Activated CD8-positive, alpha-beta memory T cell treated with anti-CD3 and anti-CD28 coated beads for 48 hours (primary cell): ENCODE data around the gene U2AF2.

Experiments used
- DNase-seq, 3 experiments: peaks; one replicate each; pipeline ENCODE4 v3.0.0-alpha.2; 2020; ENCODE audit warnings: low read depth in 2 of 3, low spot score in 2 of 3

The U2AF2 gene

DNA sequence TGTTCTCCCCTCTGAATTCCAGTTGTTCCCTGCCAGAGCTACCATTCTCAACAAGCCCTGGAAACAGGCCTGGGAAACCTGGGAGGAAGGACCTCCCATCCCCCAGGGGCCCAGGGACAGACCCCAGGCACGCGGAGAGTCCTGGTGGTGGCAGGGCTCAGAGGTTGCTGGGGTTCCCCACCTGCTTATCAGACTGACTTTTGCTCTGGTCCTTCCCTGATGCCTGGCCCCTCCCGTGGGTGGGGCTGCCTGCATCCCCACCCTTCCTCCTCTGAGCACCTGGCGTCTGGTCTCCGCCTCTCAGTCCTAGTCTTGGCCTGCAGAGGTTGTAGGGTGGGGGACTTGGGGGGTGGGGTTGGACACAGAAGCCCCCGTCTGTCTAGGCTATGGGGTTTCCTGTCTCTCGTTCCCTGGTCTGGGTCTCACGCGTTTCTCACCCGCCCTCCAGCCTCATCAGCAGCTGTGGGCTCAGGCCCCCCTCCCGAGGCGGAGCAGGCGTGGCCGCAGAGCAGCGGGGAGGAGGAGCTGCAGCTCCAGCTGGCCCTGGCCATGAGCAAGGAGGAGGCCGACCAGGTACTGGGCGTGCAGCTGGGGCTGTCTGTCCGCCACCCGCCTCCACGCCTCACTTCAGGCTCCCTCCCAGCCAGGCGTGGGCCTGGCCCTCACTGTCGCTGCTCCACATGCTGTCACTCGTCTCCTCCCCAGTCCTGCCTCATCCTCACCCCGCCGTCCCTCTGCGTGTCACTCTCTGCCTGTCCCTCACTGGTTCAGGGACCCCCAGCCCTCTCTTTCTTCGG is 33.8 kb downstream of the U2AF2 start:
- DNase-seq: no peak

DNA sequence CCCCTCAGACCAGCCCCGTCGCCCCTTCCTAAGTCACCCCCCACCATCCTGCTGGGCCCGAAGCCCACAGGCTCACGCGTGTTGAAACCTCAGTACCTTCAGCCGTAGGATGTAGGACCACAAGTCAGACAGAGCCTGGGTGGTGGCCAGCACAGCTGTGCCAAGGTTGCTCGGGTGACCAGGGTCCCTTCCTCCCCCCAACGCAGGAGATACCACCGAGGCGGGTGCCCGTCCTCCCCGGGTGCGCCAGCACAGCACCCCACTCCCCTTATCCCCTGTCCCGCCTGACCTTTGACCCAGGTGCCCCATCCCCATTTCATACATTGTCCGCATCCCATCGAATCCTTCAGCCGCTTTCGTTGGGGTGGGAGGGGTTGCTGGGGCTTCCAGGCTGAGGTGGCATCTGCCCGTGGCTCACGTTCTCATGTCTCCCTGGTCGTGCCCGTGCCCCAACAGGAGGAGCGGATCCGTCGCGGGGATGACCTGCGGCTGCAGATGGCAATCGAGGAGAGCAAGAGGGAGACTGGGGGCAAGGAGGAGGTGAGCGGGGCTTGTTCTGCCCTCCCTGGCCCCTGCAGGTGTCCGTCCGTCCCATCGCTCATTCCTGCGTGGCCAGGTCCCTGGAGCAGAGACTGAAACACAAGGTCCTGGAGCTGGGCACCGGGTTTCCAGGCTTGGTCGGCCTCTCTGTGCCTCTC is 34.7 kb downstream of the U2AF2 start:
- no peak for DNase-seq

GRCh38 chr19:55690109-55690768 is 35.4 kb downstream of the U2AF2 start:
- no peak for DNase-seq

GRCh38 chr19:55690769-55691545 is 36.1 kb downstream of the U2AF2 start:
- no peak for DNase-seq

DNA sequence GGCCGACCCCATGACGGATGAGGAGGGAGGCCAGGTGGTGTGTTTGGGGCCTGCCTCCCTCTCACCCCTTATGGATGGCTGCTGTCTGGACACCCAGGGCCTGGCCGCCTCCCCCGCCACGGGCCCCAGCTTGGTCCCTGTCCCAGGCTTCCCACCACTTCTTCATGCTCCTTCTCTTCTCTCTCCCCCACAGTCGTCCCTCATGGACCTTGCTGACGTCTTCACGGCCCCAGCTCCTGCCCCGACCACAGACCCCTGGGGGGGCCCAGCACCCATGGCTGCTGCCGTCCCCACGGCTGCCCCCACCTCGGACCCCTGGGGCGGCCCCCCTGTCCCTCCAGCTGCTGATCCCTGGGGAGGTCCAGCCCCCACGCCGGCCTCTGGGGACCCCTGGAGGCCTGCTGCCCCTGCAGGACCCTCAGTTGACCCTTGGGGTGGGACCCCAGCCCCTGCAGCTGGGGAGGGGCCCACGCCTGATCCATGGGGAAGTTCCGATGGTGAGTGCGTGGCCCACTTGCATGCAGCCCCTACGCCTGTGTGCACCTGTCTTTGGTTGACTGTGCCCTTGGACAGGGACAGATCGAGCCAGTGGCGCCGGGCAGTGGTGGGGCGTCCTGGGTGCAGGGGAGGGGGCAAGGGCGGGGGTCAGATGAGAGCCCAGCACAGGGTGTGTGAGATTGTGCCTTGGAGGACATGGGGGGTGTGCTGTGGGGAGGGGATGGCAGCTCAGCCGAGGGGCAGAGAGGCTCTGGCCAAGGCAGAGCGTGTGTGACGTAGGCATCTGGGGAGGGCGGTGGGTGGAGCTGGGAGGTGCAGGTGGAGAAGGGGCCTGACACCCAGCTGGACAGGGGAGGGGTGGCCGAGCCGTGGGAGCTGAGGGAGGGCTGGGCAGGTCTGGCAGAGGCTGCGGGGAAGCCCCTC is 37.0 kb downstream of the U2AF2 start:
- DNase-seq: no peak

GRCh38 chr19:55692681-55693081 is 37.8 kb downstream of the U2AF2 start:
- DNase-seq: no peak

DNA sequence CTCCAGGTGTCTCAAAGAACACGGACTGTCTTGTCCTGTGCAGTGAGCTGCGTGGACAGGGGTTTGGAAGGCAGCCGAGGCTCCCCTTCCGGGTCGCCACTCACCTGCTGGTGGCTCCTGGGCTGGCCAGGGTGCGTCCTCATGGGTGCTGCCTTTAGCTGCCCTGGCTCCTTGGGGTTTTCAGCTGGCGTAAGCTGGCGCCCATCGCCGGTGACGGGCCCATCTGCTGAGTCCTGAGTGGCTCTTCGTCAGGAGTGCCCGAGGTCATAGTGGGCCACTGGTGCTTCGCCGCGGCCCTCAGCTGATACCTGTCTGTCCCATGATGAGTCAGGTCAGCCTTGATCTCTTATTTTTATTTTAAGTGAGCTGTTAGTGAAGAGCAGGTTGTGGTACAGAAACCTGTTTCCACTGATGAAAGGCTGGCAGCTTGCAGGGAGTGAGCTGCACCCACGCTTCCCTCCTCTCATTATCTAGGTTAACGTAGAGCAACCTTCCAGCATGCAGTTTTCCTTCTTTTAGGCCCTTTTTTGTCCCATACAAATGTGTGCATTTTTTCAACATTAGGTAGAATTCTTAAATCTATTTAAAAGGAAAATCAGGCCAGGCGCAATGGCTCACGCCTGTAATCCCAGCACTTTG is 38.6 kb downstream of the U2AF2 start:
- DNase-seq: no peak

DNA sequence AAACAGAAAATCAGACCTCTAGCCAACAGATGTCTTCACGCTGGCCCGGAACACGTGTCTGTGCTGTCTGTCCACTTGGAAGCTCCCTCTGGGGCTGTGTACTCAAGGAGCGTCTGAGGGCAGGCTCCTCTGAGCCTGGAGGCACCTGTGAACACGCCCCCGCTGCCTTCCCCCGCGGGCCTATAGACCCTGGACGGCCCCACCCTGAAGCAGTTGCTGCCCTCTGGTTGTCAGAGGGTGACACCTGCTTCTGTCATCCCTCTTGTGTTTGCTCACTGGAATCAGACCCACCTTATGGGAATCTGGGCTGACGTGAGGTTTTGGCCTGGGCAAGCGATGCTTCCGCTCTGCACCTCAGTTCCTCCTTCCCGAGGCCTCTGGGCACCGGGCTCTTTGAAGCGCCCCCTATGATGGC is 39.4 kb downstream of the U2AF2 start:
- no peak for DNase-seq

DNA sequence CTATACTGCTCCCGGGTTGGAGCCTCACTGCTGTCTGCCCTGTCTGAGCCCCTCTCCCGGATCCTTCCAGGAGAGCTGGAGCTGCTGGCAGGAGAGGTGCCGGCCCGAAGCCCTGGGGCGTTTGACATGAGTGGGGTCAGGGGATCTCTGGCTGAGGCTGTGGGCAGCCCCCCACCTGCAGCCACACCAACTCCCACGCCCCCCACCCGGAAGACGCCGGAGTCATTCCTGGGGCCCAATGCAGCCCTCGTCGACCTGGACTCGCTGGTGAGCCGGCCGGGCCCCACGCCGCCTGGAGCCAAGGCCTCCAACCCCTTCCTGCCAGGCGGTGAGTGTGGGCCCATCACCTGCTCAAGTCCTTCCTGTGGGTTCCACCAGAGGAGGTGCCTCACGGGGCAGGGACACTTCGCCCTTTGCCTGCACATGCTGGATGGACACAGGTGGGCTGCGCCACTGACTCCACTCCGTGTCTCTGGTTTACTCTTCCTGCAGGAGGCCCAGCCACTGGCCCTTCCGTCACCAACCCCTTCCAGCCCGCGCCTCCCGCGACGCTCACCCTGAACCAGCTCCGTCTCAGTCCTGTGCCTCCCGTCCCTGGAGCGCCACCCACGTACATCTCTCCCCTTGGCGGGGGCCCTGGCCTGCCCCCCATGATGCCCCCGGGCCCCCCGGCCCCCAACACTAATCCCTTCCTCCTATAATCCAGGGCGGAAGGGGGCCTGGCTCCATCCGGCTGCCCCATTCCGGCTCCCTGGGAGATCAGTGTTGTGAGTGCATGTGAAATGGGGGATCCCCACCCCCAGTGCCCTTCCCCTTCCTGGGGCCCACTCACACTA is 40.0 kb downstream of the U2AF2 start:
- no peak for DNase-seq

DNA sequence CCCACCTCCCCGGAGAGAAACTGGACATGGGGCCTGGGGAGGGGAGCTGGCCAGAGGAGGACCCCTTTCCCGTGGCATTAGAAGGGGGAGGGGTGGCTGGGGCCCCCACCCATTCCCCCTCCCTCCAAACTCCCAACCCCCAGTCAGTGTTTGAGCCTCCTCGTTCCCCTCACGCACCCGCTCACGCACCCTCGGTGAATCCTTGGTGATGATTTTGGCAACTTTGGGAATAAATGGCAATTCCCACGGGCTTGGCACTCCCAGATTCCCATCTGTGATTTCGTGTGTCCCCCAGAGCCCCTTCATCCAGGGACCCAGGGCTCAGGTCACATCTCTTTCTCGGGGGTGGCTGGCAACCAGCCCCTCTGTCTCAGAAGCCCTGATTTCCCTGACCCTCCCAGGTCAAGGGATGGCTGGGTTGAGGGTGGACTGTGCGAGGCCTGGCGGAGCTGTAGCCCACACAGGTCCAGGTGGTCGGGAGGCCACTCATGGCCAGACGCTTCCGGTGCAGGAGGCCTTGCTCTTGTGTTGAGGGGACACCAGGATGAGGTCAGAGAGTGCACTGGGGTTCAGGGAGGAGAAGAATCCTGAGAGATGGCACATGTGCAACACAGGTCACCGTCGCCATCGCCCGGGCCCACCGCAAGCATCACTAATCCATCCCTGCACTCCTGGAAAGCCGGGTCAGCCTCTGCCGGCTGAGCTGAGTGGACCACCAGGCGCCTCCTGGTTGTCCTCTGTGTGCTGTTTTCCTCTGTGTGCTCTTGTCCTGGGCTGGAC is 40.9 kb downstream of the U2AF2 start:
- DNase-seq: no peak

- DNase-seq: no peak
These were observed 41.6 kb downstream of the U2AF2 start for GRCh38 chr19:55696301-55697068.

- no peak for DNase-seq
These were observed 42.2 kb downstream of the U2AF2 start for GRCh38 chr19:55697069-55697440.

DNA sequence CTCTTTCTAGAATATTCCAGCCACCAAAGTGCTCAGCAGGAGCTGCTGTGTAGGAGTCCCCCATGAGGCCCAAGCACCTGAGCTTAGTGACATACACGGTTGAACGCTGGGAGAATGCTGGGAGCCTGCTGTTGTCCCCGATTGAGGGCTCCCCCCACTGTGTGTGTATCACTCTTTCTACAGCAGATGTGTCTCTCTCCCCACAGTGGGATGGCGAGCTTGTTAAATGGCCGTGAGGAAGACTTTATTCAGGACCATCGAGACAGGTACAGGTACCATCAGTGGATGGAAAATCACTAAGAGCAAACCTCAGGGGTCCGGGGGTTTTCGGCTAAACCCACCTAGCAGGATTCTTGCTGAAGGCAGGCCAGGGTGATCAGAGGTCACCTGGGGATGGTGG is 42.9 kb downstream of the U2AF2 start:
- DNase-seq: no peak

DNA sequence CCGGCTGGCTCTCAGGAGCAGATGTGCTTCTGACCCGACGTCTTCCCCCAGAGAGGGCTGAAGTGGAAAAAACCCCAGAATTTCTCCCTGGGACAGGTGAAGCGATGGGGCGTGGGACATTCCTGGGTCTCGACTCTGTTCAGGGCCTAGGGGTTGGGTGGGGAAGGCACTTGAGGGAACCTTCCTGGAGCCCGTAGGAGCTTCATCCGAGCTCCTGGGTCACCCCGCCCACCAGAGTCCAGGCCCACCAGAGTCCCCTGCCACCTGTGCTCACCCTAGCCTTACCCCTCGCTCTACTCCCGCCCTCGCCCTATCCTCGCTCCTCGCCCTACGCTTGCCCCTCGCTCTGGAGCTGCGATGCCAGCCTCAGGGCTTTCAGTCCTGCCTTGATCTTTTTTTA is 43.4 kb downstream of the U2AF2 start:
- DNase-seq: no peak

DNA sequence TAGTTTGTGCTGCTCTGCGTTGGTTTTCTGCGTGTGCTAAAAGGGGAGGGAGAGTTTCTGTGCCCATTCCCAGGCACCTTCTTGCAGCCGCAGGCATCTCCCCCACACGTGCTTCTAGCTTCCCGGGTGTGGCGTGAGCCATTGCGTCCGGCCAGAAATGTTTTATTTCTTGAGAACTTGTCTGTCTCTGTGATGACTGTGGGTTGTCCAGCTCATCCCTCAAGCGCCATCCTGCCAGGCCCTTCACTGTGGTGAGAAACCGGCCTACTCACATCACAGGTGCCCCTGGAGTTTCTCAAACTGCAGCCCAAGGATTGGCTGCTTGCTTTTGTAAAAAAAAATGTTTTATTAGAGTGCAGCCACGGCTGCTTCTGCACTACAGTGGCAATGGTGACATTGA is 44.4 kb downstream of the U2AF2 start:
- DNase-seq: no peak

GRCh38 chr19:55700813-55701212 is 46.0 kb downstream of the U2AF2 start:
- DNase-seq: no peak

- no peak for DNase-seq
These were observed 47.3 kb downstream of the U2AF2 start for GRCh38 chr19:55702131-55702627.
